Muscle layer of colon (tissue), 2 donors: ENCODE results near the gene ZIM2.

Experiments used
- H3K27ac ChIP-seq: one replicate; pipeline ENCODE4 v1.7.0; 2013; ENCODE audit warnings: low read depth, mild to moderate bottlenecking, low read length, moderate library complexity
- H3K27me3 ChIP-seq, 2 donors: one replicate each; pipeline ENCODE4 v1.7.0; 2013; ENCODE audit warnings: low read length in 2 of 2, mild to moderate bottlenecking in 2 of 2; ENCODE audit not compliant: insufficient read depth in 2 of 2, control insufficient read depth in 1 of 2
- H3K36me3 ChIP-seq: one replicate; pipeline ENCODE4 v1.7.0; 2013; ENCODE audit warnings: mild to moderate bottlenecking, low read length; ENCODE audit not compliant: insufficient read depth
- H3K4me1 ChIP-seq: one replicate; pipeline ENCODE4 v1.7.0; 2013; ENCODE audit warnings: mild to moderate bottlenecking, low read length; ENCODE audit not compliant: insufficient read depth
- H3K4me3 ChIP-seq, 2 donors: one replicate each; pipeline ENCODE4 v1.7.0; 2013; ENCODE audit warnings: low read length in 2 of 2, low read depth in 1 of 2, mild to moderate bottlenecking in 1 of 2, moderate library complexity in 1 of 2
- H3K9ac ChIP-seq: one replicate; pipeline ENCODE4 v1.7.0; 2013; ENCODE audit warnings: low read length
- H3K9me3 ChIP-seq: one replicate; pipeline ENCODE4 v1.7.0; 2013; ENCODE audit warnings: mild to moderate bottlenecking, low read length
- donor health status: abdominal sarcoma.
- donor health status: Adenocarcinoma of cecum.

The ZIM2 gene

GRCh38 chr19:56769650-56770049, 70.9 kb downstream of the ZIM2 start:
- Histone ChIP-seq H3K4me1 (no peaks in the 10 kb centered on the region), H3K36me3 (no peaks in the 10 kb centered on the region), H3K27me3 (no peaks in the 10 kb centered on the region), H3K4me3 (no peak overlapping the region), H3K9ac (no peak overlapping the region), H3K27ac (no peak overlapping the region), H3K9me3 (no peaks in the 10 kb centered on the region)

GRCh38 chr19:56765137-56765536, 75.4 kb downstream of the ZIM2 start:
- H3K9ac ChIP-seq, result no peak overlapping the region

GRCh38 chr19:56764196-56764695, 76.3 kb downstream of the ZIM2 start:
- Histone ChIP-seq H3K9me3 (no peaks in the 10 kb centered on the region), H3K27ac (no peak overlapping the region), H3K4me3 (peak overlapping the region in 1 of 2 donors; percentile 56), H3K36me3 (no peaks in the 10 kb centered on the region), H3K4me1 (no peaks in the 10 kb centered on the region), H3K9ac (no peak overlapping the region), H3K27me3 (no peaks in the 10 kb centered on the region)

More at GRCh38 chr19:56765137-56765536, 75.4 kb downstream of the ZIM2 start:
- Histone ChIP-seq H3K27me3 (no peaks in the 10 kb centered on the region), H3K4me3 (peak overlapping the region; percentile 54 to 56), H3K36me3 (no peaks in the 10 kb centered on the region), H3K27ac (no peak overlapping the region), H3K9me3 (no peaks in the 10 kb centered on the region), H3K4me1 (no peaks in the 10 kb centered on the region)

GRCh38 chr19:56760842-56761241, 79.7 kb downstream of the ZIM2 start:
- no peaks in the 10 kb centered on the region for H3K27me3 ChIP-seq
- no peak overlapping the region for H3K27ac ChIP-seq
- no peaks in the 10 kb centered on the region for H3K4me1 ChIP-seq
- H3K9me3 ChIP-seq, result no peaks in the 10 kb centered on the region
- H3K36me3 ChIP-seq, result no peaks in the 10 kb centered on the region
- H3K4me3 ChIP-seq, result no peak overlapping the region
- H3K9ac ChIP-seq, result no peak overlapping the region

- Histone ChIP-seq H3K4me3 (no peak overlapping the region), H3K9me3 (no peaks in the 10 kb centered on the region), H3K9ac (no peak overlapping the region), H3K27ac (no peak overlapping the region), H3K36me3 (no peaks in the 10 kb centered on the region), H3K27me3 (no peaks in the 10 kb centered on the region), H3K4me1 (no peaks in the 10 kb centered on the region)
Observed at GRCh38 chr19:56759531-56759930, 81.0 kb downstream of the ZIM2 start.

GRCh38 chr19:56751078-56751489, 89.4 kb downstream of the ZIM2 start:
- Histone ChIP-seq H3K4me3 (no peak overlapping the region), H3K4me1 (peaks cover 4% of the 10 kb centered on the region), H3K27me3 (no peaks in the 10 kb centered on the region), H3K36me3 (no peaks in the 10 kb centered on the region), H3K27ac (no peak overlapping the region), H3K9ac (no peak overlapping the region), H3K9me3 (no peaks in the 10 kb centered on the region)

GRCh38 chr19:56750658-56751057, 89.9 kb downstream of the ZIM2 start:
- Histone ChIP-seq H3K9ac (no peak overlapping the region), H3K36me3 (no peaks in the 10 kb centered on the region), H3K27ac (no peak overlapping the region), H3K4me3 (no peak overlapping the region), H3K9me3 (no peaks in the 10 kb centered on the region), H3K27me3 (no peaks in the 10 kb centered on the region), H3K4me1 (peaks cover 4% of the 10 kb centered on the region)

- Histone ChIP-seq H3K4me3 (no peak overlapping the region), H3K27ac (no peak overlapping the region), H3K9me3 (no peaks in the 10 kb centered on the region), H3K36me3 (no peaks in the 10 kb centered on the region), H3K27me3 (no peaks in the 10 kb centered on the region), H3K9ac (no peak overlapping the region), H3K4me1 (peaks cover 4% of the 10 kb centered on the region)
Observed at GRCh38 chr19:56748378-56748777, 92.1 kb downstream of the ZIM2 start.

GRCh38 chr19:56746367-56746766, 94.2 kb downstream of the ZIM2 start:
- Histone ChIP-seq H3K4me1 (peaks cover 4% of the 10 kb centered on the region), H3K9me3 (no peaks in the 10 kb centered on the region), H3K9ac (no peak overlapping the region), H3K27ac (no peak overlapping the region), H3K27me3 (no peaks in the 10 kb centered on the region), H3K4me3 (no peak overlapping the region), H3K36me3 (no peaks in the 10 kb centered on the region)

GRCh38 chr19:56740501-56740900, 100.0 kb downstream of the ZIM2 start:
- H3K27ac ChIP-seq, result no peak overlapping the region
- H3K36me3 ChIP-seq, result no peaks in the 10 kb centered on the region
- no peak overlapping the region for H3K9ac ChIP-seq
- H3K27me3 ChIP-seq, result no peaks in the 10 kb centered on the region
- no peaks in the 10 kb centered on the region for H3K9me3 ChIP-seq
- H3K4me3 ChIP-seq, result no peak overlapping the region
- no peaks in the 10 kb centered on the region for H3K4me1 ChIP-seq

GRCh38 chr19:56736571-56736970, 104.0 kb downstream of the ZIM2 start:
- Histone ChIP-seq H3K27ac (no peak overlapping the region), H3K4me1 (no peaks in the 10 kb centered on the region), H3K4me3 (no peak overlapping the region), H3K27me3 (no peaks in the 10 kb centered on the region), H3K9ac (no peak overlapping the region), H3K36me3 (no peaks in the 10 kb centered on the region), H3K9me3 (no peaks in the 10 kb centered on the region)

- Histone ChIP-seq H3K9me3 (no peaks in the 10 kb centered on the region), H3K4me1 (no peaks in the 10 kb centered on the region)
Observed at GRCh38 chr19:56732976-56733375, 107.5 kb downstream of the ZIM2 start.

More at GRCh38 chr19:56732976-56733375, 107.5 kb downstream of the ZIM2 start:
- Histone ChIP-seq H3K4me3 (no peak overlapping the region), H3K27me3 (no peaks in the 10 kb centered on the region), H3K36me3 (no peaks in the 10 kb centered on the region), H3K9ac (no peak overlapping the region), H3K27ac (no peak overlapping the region)
